HG03354 (cell line): ENCODE data around the gene IPO4.
A peak's percentile ranks its signal among the peaks of the same experiment; 100 is the strongest.
"Not testable (repeated sequence)": the region's sequence is repeated elsewhere in the genome, so short reads cannot be mapped to it uniquely, and the experiment has no call there.

Experiments
- ATAC-seq: cut with Tn5 transposase; IDR thresholded peaks from one replicate; pipeline ENCODE4 v1.9.1; 2021; ENCODE audit warnings: mild to moderate bottlenecking; ENCODE audit not compliant: unreplicated experiment, poor library complexity, severe bottlenecking

Gene IPO4, protein sequence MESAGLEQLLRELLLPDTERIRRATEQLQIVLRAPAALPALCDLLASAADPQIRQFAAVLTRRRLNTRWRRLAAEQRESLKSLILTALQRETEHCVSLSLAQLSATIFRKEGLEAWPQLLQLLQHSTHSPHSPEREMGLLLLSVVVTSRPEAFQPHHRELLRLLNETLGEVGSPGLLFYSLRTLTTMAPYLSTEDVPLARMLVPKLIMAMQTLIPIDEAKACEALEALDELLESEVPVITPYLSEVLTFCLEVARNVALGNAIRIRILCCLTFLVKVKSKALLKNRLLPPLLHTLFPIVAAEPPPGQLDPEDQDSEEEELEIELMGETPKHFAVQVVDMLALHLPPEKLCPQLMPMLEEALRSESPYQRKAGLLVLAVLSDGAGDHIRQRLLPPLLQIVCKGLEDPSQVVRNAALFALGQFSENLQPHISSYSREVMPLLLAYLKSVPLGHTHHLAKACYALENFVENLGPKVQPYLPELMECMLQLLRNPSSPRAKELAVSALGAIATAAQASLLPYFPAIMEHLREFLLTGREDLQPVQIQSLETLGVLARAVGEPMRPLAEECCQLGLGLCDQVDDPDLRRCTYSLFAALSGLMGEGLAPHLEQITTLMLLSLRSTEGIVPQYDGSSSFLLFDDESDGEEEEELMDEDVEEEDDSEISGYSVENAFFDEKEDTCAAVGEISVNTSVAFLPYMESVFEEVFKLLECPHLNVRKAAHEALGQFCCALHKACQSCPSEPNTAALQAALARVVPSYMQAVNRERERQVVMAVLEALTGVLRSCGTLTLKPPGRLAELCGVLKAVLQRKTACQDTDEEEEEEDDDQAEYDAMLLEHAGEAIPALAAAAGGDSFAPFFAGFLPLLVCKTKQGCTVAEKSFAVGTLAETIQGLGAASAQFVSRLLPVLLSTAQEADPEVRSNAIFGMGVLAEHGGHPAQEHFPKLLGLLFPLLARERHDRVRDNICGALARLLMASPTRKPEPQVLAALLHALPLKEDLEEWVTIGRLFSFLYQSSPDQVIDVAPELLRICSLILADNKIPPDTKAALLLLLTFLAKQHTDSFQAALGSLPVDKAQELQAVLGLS

DNA sequence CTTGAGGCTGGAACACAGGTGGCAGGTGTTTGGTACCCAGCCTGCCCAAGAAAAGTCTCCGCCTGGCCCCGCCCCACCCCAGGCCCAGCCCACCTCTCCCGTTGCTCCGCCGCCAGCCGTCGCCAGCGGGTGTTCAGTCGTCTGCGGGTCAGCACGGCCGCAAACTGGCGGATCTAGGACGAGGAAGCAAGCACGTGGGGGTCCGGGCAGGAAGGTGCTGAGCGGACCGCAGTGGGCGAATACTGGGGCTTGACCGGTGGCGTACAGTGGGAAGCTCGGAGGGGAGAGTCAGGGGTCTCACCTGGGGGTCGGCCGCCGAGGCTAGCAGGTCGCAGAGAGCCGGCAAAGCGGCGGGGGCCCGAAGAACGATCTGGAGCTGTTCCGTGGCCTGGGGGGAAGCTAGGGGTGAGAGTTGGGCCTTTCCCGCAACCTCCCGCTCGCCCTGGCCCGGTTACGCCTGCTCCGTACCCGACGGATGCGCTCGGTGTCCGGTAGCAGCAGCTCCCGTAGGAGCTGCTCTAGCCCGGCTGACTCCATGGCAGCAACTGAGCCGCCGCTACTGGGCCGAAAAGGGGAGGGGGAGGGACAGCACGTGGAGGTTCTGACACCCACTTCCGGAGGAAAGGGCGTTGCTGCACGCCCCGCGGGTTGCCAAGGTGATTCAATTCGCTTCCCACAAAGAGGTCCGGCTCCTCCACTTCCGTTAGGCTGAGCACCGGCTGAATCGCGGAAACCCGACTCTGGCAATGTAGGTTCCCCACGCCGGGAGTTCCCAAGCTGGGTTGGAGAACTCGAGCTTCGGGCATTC is at the start of gene IPO4:
IPO4 (minus strand) TSS at position 566 of the 808 bp plus-strand sequence; CDS start at position 537, 29 bp downstream.
- peak; percentile 91 for ATAC-seq

DNA sequence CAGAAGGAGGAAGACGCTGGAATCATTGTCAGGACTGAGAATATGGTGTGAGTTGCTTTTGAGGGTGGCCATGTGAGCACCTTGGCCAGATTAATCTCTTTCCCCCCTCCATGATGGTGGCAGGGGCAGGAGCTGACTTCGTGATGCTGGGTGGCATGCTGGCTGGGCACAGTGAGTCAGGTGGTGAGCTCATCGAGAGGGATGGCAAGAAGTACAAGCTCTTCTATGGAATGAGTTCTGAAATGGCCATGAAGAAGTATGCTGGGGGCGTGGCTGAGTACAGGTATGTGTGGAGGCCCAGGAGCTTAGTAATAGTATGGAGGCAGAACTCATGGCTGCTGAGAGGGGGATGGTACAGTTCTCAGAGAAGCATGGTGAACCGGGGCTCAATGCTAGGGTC is 49.5 kb upstream of the IPO4 start:
- ATAC-seq, result no peak

DNA sequence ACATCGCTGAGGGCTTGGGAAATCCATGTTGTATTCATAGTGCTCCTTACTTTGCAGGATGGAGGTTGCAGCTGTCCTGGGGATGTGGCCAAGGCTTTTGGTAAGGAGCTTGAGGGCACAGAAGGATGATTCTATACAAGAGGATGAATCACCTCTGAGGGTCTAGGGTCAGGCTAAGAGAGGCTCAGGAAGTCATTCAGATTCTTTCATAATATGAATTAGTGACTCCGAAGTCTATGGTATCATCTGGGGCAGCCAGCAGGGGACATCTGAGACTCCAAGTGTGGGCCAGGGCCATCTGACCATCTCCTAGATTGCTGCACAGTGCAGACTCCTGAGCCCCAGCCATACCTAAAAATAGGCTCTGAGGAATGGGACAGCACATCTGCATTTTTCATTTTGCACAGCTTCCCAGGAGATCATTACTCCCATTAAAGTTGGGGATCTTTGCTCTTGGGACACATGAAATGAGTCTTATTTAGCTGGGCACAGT is 48.9 kb upstream of the IPO4 start:
- no peak for ATAC-seq

DNA sequence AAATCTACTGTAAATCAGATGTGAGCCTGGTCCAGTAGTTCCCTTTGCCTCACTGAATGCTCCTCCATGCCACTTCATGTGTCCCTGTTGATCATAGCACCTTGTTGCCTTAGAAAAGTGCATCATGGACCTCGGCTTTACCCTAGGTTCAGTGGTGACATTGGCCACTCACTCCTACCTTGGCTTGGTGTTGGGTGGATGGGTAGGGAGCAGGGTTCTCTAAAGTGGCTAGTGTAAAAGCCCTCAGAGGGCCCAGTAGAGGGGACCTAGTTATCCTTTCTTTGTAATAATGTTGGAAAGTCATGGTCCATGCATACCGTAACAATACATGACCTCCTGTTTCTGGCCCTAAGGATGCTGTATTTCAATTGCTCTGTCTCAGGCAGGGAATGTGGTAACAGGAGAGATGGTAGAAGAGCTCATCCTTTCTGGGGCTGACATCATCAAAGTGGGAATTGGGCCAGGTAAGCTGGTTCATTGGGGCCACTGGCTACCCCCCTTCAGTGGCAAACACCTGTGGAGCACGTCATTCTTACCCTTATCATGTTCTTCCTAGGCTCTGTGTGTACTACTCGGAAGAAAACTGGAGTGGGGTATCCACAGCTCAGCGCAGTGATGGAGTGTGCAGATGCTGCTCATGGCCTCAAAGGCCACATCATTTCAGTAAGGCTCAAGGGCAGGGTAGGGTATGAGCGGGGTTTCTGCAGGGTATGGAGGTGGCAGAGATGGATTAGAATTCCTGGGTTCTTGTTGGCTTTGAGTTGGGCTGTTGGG is 48.3 kb upstream of the IPO4 start:
- ATAC-seq, result no peak

DNA sequence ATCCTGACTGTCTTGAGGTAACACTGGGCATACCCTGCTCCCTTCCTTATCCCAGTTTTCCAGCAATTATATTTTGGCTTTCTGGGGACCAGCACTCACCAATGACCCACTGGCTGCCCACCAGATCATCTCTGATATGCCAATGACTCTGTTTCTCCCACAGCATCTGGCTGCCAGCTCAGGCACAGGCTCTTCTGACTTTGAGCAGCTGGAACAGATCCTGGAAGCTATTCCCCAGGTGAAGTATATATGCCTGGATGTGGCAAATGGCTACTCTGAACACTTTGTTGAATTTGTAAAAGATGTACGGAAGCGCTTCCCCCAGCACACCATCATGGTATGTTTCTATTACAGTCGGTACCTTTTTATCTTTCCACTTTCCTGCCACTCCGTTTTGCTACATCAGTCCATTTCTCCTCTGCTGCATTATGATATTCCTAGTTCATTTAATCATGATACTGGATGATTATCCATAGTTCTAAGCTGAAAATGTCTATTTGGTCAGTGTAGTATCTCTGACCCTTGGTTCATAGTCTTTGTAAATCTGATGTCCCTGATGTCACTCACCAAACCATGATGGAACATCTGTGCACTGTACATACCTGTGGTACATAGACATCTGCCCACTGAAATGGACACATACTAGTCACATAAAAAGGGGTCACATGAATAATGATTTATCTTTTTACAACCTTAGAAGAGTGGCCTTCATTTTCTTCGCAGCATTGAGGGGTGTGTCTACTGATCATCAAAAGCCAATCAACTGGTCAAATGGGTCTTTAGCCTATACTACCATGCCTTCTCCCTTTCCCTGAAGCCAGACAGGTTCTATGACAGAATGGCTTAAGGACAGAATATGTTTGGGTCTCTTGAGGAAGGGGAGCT is 47.4 kb upstream of the IPO4 start:
- no peak for ATAC-seq

DNA sequence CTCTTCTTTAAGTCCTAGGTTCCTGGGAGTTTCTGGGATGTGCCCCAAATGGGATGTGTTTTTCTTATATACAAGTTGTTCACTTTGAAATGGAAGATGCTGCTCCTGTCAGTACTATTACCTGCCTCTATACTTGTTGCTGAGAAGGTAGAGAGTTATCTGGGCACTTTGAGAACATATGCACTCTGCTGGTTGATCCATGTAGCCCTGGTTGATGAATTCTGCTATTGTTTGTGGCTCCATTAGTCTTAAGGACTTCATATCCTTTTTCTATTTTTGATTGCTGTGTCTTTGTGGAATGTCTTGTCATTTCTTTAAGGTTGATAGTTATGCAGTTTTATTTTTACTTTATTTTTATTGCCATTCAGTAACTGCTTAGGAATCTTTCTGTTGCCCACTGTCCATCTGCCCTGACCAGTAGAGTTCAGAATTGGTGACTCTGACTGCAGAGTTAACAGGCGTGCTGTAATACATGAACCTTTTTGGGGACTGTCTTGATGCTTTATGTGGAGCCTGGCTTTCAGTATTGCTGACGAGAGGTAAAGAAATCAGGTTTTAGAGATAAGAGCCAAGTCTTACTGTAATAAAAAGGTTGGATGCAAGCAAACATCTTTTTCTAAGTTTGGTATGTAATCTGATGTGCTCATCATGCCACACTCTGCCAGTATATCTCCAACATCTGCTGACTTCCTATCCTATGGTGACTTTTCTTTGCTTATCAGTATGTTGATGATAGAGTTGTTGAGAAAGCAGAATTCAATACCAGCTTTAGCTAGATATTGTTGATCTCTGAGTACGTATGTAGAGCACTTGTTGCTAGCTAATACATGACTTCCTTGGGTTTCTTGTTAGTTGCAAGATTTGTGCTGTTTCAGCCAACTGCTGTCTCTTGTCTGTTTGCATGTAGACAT is 45.7 kb upstream of the IPO4 start:
- no peak for ATAC-seq

DNA sequence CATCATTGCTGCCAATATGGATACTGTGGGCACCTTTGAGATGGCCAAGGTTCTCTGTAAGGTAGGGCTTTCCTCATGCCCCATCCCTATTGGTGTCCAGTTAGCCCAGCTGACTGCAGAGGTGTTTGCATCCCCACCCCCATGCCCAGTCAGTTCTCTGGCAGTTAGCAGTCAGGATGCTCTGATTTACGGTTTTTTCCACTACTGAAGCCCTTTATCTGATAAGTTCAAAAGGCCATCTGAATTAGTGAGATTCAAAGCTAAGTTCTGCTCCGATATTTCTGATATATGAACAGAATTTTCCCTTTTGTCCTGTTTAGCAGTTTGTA is 44.9 kb upstream of the IPO4 start:
- ATAC-seq, result no peak

DNA sequence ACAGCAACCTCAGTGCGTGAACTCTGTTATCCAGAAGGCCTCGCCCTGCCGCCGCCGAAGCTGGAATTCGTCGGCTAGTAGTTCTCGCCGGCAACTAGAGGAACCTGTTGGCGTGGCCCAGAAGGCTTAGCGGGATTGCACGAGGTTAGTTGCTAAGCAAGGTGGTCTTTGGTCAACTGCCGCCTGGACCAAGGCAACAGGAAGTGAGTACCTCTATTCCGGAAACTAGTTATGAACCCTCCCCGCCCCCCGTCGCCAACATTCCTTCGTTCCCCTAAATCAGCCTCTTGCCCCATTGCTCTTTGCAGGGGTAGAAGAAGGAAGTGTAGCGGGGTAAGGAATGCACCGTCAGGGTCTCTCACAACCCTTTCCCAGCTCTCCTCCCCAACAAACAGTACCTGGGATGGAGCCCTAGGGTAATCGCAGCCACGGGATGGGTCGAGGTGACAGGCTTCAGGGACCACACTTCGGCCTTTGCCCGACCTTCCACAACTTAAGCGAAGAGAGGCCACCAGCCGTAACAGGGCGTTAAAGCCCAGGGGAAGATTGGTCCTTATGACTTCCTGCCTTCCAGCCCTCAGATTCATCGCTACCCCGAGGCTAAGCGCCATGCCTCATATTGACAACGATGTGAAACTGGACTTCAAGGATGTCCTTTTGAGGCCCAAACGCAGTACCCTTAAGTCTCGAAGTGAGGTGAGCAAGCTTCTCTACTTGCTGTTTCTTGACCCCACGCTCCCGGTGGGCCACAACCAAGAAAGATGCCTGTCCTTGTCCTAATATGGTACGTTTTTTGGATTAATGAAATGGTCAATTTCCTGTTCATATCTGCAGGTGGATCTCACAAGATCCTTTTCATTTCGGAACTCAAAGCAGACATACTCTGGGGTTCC is 44.3 kb upstream of the IPO4 start, which contains the start of gene GMPR2:
GMPR2 (plus strand) TSS at position 285 of the 893 bp plus-strand sequence; CDS start at position 610, 325 bp downstream.
- peak; percentile 60 for ATAC-seq

DNA sequence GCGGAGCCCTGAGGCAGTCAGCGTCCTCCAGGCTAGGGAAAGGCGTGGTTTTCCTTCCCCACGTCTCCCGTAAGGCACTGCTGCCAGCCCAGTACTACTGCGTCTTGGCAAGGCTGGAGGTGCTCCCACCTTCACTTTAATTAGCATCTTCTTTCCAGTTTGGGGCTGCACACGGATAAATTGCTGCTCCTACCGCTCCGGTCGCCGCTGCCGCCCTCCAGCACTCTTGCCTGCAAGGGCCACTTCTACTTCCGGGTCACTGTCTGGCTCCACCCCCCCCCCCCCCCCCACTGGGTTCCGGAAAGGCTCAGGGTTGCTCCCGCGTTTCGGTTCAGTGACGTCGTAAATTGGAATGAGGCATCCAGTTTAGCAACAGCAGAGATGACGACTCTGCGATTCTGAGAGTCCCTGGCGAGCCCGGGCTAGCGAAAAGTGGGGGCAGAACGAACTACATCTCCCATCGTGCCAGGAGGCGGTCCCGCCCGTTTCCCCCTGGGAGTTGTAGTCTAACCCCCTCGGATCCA is 43.6 kb upstream of the IPO4 start, which contains the start of gene NEDD8:
NEDD8 (minus strand) TSS at position 247 of the 524 bp plus-strand sequence; CDS start at position 147, 100 bp downstream.
- ATAC-seq, result peak; percentile 76

DNA sequence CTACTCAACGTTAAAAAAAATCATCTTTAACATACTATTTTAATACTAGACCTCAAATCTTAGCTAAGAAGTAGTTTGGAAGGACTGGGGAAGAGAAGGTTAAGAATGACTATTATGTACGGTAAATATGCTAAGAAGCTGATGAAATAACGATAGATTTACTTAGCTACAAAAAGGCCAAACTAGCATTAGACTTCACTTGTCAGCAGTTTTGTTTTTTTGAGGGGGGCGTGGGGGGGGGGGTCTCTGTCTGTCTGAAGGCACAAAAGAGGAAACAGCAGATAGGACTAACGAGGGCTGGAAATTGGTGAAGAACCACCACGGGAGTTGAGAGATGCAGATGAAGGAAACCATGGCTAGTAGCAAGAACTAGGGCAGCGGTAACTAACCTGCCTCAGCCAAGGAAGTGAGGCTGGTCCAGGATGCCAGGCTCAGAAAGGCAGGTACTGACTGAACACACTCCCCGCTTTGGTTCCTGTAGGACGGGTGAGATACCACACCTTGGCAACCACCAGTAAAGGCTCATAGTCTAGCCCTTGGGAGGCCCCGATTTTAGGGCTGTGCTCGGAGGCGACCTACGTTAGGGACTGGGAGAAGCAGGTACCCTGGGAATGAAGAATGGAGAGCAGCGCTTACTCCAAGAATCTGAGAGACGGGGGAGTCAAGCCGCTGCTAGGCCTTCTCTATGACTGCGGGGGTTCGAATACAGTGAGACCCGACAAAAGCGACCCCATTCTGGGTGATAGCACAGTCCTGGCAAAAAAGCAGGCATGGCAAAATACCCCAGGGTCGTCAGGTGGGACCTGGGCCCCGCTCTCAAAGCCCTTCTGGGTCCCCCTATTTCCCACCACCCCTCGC is 42.9 kb upstream of the IPO4 start:
- peak; percentile 21 for ATAC-seq

DNA sequence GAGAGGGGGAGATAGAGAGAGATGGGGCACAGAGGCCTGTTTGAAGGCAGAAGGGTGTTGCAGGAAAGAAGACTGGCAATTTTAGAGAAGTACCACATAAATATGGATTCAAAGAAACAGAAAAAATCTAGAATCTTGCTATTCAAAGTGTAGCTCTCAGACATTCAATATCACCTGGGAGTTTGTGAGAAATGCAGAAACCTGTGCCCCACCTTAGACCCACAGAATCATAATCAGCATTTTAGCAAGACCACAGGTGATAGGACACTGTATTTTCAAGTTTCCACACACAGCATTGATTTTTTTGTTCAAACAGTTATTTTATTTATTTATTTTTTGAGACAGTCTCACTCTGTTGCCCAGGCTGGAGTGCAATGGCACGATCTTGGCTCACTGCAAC is 40.3 kb upstream of the IPO4 start:
- ATAC-seq, result no peak

DNA sequence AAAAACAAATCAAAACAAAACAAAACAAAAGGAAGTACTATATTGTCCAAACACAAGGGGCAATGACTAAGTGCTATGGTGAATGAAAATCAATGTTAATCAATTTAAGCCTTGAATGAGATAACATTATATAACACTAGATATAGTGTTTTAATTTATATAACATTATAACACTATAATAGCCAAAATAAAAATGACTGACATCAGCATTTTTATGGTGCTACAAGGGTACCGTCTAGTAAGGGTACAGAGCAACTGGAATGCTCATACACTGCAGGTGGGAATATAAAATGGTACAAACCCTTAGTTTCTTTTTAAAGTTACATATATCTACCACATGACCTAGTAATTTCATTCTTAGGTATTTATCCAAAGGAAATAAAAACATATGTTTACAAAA is 37.9 kb upstream of the IPO4 start:
- no peak for ATAC-seq

DNA sequence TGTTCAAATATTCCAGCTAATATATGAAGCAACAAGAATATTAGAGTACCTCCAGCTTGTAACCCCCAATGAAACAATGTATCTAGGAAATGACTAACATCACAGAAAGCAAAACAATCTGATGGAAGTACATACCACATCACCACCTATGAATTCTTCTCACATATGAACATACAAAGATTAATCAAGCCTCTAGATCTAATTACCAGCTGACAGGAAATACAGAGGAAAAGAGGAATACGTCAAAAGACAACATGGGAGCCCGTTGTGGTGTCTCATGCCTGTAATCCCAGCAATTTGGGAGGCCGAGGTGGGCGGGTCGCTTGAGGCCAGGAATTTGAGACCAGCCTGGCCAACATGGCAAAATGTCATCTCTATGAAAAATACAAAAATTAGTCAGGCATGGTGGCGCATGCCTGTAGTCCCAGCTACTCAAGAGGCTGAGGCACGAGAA is 36.0 kb upstream of the IPO4 start:
- no peak for ATAC-seq

DNA sequence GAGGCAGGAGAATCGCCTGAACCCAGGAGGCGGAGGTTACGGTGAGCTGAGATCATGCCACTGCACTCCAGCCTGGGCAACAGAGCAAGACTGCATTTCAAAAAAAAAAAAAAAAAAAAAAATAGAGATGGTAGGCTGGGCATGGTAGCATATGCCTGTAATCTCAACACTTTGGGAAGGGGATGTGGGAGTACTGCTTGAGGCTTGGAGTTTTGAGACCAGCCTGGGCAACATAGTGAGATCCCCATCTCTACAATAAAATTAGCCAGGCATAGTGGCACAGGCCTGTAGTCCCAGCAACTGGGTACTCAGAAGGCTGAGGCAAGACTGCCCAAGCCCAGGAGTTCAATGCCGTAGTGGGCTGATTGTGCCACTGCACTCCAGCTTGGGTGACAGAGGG is 34.4 kb upstream of the IPO4 start:
- ATAC-seq, result not testable (repeated sequence)

DNA sequence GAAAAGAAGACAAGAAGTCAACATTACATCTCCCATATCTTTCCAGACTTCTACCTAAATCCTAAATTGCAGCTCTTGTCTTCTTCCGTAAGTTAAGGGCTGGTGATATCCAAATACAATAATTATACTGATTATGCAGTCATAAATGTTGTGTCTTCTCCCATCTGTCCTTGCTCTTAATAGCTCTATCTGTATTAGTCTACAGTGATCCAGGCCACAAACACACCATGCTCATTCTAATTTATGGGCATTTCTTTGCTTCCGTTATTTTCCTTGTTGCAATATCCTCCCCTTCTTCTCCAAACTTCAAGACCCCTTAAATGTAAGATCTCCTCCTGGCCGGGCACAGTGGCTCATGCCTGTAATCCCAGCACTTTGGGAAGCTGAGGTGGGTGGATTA is 30.9 kb upstream of the IPO4 start:
- ATAC-seq, result no peak
